Measurements from ENCODE around the gene KLHL30. TPM values are rescaled to one million over a fixed set of nuclear protein-coding genes. Genes with fewer than 3 reads are reported as not detected.

Gene KLHL30
- total RNA-seq, 1 donor from 2014 or later = 1.2 TPM

DNA sequence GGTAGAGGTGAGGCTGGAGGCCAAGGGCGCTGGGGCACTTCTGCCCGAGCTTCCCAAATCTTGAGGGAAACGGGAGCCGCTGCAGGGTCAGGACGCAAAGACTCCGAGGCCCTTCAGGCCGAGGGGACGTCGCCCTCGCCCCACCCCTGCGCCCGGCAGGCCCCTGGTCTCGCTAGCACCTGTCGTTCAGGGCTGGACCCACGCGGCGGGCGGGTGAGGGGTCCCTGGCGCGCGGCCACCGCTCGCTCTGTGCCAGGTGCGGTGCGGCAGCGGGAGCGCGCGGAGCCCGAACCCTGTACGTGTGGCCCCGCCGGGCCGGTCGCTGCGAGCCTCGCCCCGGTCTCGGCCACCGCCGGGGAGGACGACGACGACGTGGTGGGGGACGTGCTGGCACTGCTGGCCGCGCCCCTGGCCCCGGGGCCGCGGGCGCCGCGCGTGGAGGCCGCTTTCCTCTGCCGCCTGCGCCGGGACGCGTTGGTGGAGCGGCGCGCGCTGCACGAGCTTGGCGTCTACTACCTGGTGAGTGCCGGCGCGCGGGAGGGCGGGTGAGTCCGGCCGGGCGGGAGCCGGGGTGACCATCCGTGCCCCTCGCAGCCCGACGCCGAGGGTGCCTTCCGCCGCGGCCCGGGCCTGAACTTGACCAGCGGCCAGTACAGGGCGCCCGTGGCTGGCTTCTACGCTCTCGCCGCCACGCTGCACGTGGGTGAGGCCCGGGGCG is 25.2 kb downstream of the KLHL30 start:
- TF ChIP-seq, protein P1, sequence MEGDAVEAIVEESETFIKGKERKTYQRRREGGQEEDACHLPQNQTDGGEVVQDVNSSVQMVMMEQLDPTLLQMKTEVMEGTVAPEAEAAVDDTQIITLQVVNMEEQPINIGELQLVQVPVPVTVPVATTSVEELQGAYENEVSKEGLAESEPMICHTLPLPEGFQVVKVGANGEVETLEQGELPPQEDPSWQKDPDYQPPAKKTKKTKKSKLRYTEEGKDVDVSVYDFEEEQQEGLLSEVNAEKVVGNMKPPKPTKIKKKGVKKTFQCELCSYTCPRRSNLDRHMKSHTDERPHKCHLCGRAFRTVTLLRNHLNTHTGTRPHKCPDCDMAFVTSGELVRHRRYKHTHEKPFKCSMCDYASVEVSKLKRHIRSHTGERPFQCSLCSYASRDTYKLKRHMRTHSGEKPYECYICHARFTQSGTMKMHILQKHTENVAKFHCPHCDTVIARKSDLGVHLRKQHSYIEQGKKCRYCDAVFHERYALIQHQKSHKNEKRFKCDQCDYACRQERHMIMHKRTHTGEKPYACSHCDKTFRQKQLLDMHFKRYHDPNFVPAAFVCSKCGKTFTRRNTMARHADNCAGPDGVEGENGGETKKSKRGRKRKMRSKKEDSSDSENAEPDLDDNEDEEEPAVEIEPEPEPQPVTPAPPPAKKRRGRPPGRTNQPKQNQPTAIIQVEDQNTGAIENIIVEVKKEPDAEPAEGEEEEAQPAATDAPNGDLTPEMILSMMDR (IDR thresholded peaks at IDR 0.05) = no peak
- H3K27me3 Mint-ChIP-seq (ENCODE audit: unreplicated experiment) = no peaks in the 10 kb centered on the region
- no peaks in the 10 kb centered on the region for H3K9me3 Mint-ChIP-seq (ENCODE audit: unreplicated experiment)
- DNase-seq (ENCODE audit: extremely low spot score, unreplicated experiment) = no peak
- H3K36me3 Mint-ChIP-seq (ENCODE audit: unreplicated experiment) = peaks cover 2% of the 10 kb centered on the region
- no peak overlapping the region for H3K27ac Mint-ChIP-seq (ENCODE audit: unreplicated experiment)
- H3K4me1 Mint-ChIP-seq (ENCODE audit: unreplicated experiment) = peaks cover 11% of the 10 kb centered on the region
- H3K4me3 Mint-ChIP-seq (ENCODE audit: unreplicated experiment) = no peak overlapping the region

GRCh38 chr2:238164906-238165287 is 26.4 kb downstream of the KLHL30 start:
- no peak overlapping the region for H3K4me3 Mint-ChIP-seq (ENCODE audit: unreplicated experiment)
- TF ChIP-seq, protein P1 (IDR thresholded peaks at IDR 0.05) = no peak
- DNase-seq (ENCODE audit: extremely low spot score, unreplicated experiment) = no peak
- H3K27ac Mint-ChIP-seq (ENCODE audit: unreplicated experiment) = no peak overlapping the region
- H3K36me3 Mint-ChIP-seq (ENCODE audit: unreplicated experiment) = peaks cover 3% of the 10 kb centered on the region
- H3K9me3 Mint-ChIP-seq (ENCODE audit: unreplicated experiment) = no peaks in the 10 kb centered on the region
- H3K27me3 Mint-ChIP-seq (ENCODE audit: unreplicated experiment) = no peaks in the 10 kb centered on the region
- peaks cover 18% of the 10 kb centered on the region for H3K4me1 Mint-ChIP-seq (ENCODE audit: unreplicated experiment)

- H3K4me1 Mint-ChIP-seq (ENCODE audit: unreplicated experiment) = peaks cover 23% of the 10 kb centered on the region
- TF ChIP-seq, protein P1 (IDR thresholded peaks at IDR 0.05) = no peak
- H3K27ac Mint-ChIP-seq (ENCODE audit: unreplicated experiment) = no peak overlapping the region
- DNase-seq (ENCODE audit: extremely low spot score, unreplicated experiment) = no peak
- peaks cover 6% of the 10 kb centered on the region for H3K36me3 Mint-ChIP-seq (ENCODE audit: unreplicated experiment)
- no peaks in the 10 kb centered on the region for H3K9me3 Mint-ChIP-seq (ENCODE audit: unreplicated experiment)
- no peak overlapping the region for H3K4me3 Mint-ChIP-seq (ENCODE audit: unreplicated experiment)
- no peaks in the 10 kb centered on the region for H3K27me3 Mint-ChIP-seq (ENCODE audit: unreplicated experiment)
These were observed 26.9 kb downstream of the KLHL30 start for GRCh38 chr2:238165288-238165921.

DNA sequence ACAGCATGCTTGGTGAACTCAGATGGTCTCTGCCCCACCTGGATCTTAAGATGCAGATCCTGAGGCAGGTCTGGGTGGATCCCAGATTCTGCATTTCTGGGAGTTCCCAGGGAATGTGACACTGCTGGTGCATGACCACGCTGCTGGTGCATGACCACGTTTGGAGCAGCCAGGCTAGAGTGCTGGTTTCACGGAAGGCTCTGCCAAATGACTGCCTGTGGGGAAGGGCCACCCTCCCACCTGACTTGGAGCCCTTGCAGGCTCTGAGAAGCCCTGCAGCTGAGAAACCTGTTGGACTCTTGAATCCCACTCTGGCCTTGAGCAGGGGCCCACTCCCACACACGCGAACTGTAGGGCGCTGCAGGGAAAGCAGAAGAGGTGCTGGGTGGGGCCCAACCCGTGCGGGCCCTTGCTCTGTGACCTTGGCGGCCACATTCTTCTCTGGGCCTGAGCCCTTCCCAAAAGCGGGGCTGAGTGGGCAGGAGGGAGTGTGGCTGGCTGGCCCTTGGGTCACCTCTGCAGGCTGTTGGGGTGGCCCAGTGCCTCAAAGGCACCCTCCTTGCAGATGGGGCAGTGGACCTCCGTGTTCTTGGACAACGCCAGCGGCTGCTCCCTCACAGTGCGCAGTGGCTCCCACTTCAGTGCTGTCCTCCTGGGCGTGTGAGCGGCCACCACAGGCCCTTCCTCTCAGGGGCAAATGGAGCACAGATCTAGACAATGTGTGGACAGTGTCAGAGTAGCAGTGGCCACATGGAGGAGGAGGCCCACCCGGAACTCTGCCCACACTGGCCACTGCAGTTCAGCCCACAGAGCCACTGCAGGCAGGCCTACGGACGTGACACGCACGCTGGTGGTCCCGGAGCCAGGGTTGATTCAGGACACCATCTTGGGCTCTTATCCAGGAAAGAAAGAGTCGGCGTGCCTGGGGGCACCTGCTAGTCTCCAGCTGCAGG is 28.2 kb downstream of the KLHL30 start:
- peaks cover 13% of the 10 kb centered on the region for H3K36me3 Mint-ChIP-seq (ENCODE audit: unreplicated experiment)
- H3K27ac Mint-ChIP-seq (ENCODE audit: unreplicated experiment) = no peak overlapping the region
- TF ChIP-seq, protein P1 (IDR thresholded peaks at IDR 0.05) = no peak
- no peaks in the 10 kb centered on the region for H3K27me3 Mint-ChIP-seq (ENCODE audit: unreplicated experiment)
- DNase-seq (ENCODE audit: extremely low spot score, unreplicated experiment) = no peak
- peaks cover 31% of the 10 kb centered on the region for H3K4me1 Mint-ChIP-seq (ENCODE audit: unreplicated experiment)
- no peaks in the 10 kb centered on the region for H3K9me3 Mint-ChIP-seq (ENCODE audit: unreplicated experiment)
- no peak overlapping the region for H3K4me3 Mint-ChIP-seq (ENCODE audit: unreplicated experiment)
